NT2/D1 (cell line): ENCODE measurements around the gene FAM3D.
"Not testable (repeated sequence)": the region's sequence is repeated elsewhere in the genome, so short reads cannot be mapped to it uniquely, and the experiment has no call there.

Experiments
- DNase-seq: peaks from one replicate; pipeline ENCODE4 v3.0.0-alpha.2; 2011; ENCODE audit warnings: low read depth, low spot score
- H3K27me3 ChIP-seq: 2 replicates; pipeline ENCODE4 v1.6.0; 2011; ENCODE audit warnings: mild to moderate bottlenecking; ENCODE audit not compliant: insufficient read length, insufficient read depth
- H3K36me3 ChIP-seq: 2 replicates; pipeline ENCODE4 v1.6.1; 2011; ENCODE audit warnings: mild to moderate bottlenecking, low read length, mixed read lengths; ENCODE audit not compliant: insufficient read depth, insufficient read length
- H3K4me1 ChIP-seq: 2 replicates; pipeline ENCODE4 v1.5.1; 2011; ENCODE audit not compliant: insufficient read depth, insufficient read length
- H3K4me3 ChIP-seq: 2 replicates; pipeline ENCODE4 v1.5.1; 2011; ENCODE audit warnings: low read depth; ENCODE audit not compliant: insufficient read length
- H3K9ac ChIP-seq: 2 replicates; pipeline ENCODE4 v1.6.0; 2011; ENCODE audit warnings: low read depth; ENCODE audit not compliant: insufficient read length
- H3K9me3 ChIP-seq: 2 replicates; pipeline ENCODE4 v1.5.1; 2011; ENCODE audit warnings: mild to moderate bottlenecking, low read length; ENCODE audit not compliant: insufficient read depth
- SUZ12 ChIP-seq: IDR thresholded peaks from 2 replicates; pipeline ENCODE4 v1.6.1; 2011; ENCODE audit not compliant: insufficient read length, insufficient read depth; ENCODE audit errors: extremely low read depth
- YY1 ChIP-seq: IDR thresholded peaks from 2 replicates; pipeline ENCODE4 v1.6.1; 2011; ENCODE audit not compliant: insufficient read length, insufficient read depth
- ZNF274 ChIP-seq: IDR thresholded peaks from 2 replicates; pipeline ENCODE4 v1.6.1; 2011; ENCODE audit warnings: mild to moderate bottlenecking, low read depth, low read length

FAM3D gene

DNA sequence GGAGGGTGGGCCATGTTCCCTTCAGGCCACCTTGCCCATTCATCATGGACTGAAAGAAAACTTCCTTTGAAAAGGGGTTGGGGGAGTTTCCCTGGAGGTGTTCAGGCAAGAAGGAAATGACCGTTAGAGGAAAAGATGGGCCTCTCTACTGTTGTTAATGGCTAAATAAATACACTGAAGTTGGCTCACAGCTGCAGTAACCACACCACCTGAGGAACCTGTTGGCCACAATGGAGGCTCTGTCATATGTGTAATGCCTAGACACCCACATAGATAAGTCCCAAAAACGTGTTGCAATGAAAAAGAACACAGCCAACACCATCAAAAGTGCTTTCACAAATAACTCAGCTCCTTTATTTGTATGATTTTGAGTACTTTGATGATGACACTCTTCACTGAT is 38.2 kb upstream of the FAM3D start:
- no peak for DNase-seq
- H3K9me3 ChIP-seq = peaks cover 10% of the 10 kb centered on the region; the same call in 1 of the 2 replicates
- H3K4me3 ChIP-seq = no peak overlapping the region
- H3K9ac ChIP-seq = no peak overlapping the region
- H3K4me1 ChIP-seq = no peaks in the 10 kb centered on the region
- no peaks in the 10 kb centered on the region for H3K27me3 ChIP-seq
- H3K36me3 ChIP-seq = no peaks in the 10 kb centered on the region
- TF ChIP-seq YY1 (no peak), SUZ12 (no peak), ZNF274 (no peak)

DNA sequence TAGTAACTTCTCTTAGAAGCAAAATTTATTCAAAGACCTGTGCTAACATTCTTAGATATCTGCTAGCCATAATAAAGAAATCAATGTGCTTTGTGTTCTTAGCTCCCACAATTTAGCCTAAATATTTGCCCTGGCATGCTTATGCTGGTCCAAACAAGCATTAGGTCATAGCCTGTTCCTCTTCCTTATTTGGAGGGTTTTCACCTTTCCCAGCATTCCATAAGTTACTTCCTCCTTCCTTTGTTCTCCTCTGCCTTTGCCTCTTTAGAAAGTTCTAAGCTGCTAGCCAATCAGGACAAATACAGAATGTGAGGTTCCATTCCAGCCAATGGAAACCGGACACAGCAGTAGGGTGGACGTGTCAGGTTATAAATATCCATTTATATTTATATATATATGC is 37.7 kb upstream of the FAM3D start:
- not testable (repeated sequence) for DNase-seq, H3K4me1 ChIP-seq

DNA sequence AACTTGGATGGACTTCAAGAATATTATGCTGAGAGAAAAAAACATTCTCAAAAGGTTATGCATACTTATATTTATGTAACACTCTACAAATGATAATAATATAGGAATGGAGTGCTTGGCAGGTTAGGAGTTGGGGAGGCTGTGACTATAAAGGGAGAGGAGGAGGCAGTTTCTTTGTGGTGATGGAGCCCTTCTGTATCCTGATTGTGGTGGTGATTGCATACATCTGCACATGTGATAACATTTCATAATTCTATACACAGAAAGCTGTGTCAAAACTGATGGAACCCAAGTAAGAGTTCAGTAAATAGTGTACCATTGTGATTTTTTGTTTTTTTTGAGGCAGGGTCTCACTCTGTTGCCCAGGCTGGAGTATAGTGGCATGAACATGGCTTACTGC is 31.7 kb upstream of the FAM3D start:
- H3K4me3 ChIP-seq = no peak overlapping the region
- peaks cover 27% of the 10 kb centered on the region for H3K9me3 ChIP-seq
- no peak for DNase-seq
- no peaks in the 10 kb centered on the region for H3K27me3 ChIP-seq
- no peak overlapping the region for H3K9ac ChIP-seq
- H3K36me3 ChIP-seq = no peaks in the 10 kb centered on the region
- H3K4me1 ChIP-seq = no peaks in the 10 kb centered on the region
- TF ChIP-seq ZNF274 (no peak), YY1 (no peak), SUZ12 (no peak)

More for the DNA sequence above, 37.7 kb upstream of the FAM3D start:
- H3K4me3 ChIP-seq, H3K36me3 ChIP-seq, H3K27me3 ChIP-seq, H3K9ac ChIP-seq: not testable (repeated sequence)
- peaks cover 10% of the 10 kb centered on the region; the same call in 1 of the 2 replicates for H3K9me3 ChIP-seq

DNA sequence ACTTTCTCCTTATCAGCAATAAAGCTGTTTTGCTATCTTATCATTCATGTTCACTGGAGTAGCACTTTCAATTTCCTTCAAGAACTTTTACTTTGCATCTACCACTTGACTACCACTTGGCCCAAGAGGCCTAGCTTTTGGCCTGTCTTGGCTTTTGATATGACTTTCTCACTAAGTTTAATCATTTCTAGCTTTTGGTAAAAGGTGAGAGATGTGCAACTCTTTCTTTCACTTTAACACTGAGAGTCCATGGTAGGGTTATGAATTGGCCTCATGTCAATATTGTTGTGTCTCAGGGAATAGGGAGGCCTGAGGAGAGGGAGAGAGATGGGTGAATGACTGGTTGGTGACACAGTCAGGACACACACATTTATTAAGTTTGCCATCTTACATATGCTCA is 31.0 kb upstream of the FAM3D start:
- no peaks in the 10 kb centered on the region for H3K36me3 ChIP-seq
- H3K4me1 ChIP-seq = no peaks in the 10 kb centered on the region
- no peak for TF ChIP-seq ZNF274
- no peak for TF ChIP-seq YY1
- TF ChIP-seq SUZ12 = no peak

DNA sequence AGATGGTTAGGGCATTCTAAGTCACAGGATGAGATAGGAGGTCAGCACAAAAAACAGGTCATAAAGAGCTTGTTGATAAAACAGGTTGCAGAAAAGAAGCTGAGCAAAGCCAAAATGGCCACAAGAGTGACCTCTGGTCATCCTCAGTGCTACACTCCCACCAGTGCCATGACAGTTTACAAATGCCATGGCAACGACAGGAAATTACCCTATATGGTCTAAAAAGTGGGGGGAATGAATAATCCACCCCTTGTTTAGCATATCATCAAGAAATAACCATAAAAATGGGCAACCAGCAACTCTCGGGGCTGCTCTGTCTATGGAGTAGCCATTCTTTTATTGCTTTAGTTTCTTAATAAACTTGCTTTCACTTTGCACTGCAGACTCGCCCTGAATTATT is 30.2 kb upstream of the FAM3D start:
- H3K36me3 ChIP-seq, H3K4me3 ChIP-seq, H3K4me1 ChIP-seq, DNase-seq, H3K9ac ChIP-seq, H3K27me3 ChIP-seq: not testable (repeated sequence)
- peaks cover 41% of the 10 kb centered on the region for H3K9me3 ChIP-seq

More for the DNA sequence above, 31.0 kb upstream of the FAM3D start:
- DNase-seq = no peak
- Histone ChIP-seq H3K27me3 (no peaks in the 10 kb centered on the region), H3K4me3 (no peak overlapping the region), H3K9ac (no peak overlapping the region), H3K9me3 (peaks cover 34% of the 10 kb centered on the region)

DNA sequence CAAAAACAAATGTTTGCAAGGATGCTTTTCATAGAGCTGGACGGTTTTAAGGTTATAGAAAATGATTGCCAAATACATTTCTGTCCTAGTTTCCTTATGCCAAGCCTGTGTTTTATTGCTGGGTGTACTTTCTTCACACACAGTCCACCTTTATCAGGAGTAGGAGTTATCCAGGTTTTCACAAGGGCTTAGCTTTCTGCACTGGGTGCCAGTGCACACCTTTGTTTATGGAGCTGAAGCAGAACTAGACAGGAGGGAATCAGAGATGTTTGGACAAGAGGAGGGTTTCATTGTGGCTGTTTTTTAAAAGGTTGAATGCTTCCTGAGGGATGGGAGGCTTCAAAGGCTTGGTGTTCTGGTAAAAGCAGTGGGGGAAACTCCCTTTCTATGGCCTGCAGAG is 29.5 kb upstream of the FAM3D start:
- peaks cover 49% of the 10 kb centered on the region for H3K9me3 ChIP-seq
- TF ChIP-seq YY1 (no peak), SUZ12 (no peak), ZNF274 (no peak)
- H3K4me3 ChIP-seq = no peak overlapping the region
- H3K4me1 ChIP-seq = no peaks in the 10 kb centered on the region
- H3K9ac ChIP-seq = no peak overlapping the region
- H3K36me3 ChIP-seq = no peaks in the 10 kb centered on the region
- DNase-seq = no peak
- no peaks in the 10 kb centered on the region for H3K27me3 ChIP-seq

DNA sequence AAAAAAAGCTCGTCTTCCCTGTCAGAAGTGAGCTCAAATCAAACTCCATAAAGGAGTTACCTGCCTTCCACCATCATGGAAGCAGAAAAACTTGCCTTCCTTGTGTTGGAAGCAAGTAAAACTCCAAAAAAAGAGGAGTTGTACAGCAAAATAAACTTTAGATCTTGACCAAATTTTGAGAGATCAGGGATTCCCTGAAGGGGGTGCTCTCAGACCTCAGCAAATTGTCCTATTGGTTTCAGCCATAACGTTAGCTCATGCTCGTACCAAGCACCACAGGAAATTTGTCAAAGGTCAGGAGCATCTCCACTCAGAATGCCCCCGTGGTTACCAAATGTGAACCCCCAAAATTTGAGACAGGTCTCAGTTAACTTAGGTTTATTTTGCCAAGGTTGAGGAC is 28.7 kb upstream of the FAM3D start:
- not testable (repeated sequence) for H3K9ac ChIP-seq, DNase-seq, H3K4me3 ChIP-seq, H3K36me3 ChIP-seq, H3K27me3 ChIP-seq, H3K4me1 ChIP-seq
- H3K9me3 ChIP-seq = peaks cover 50% of the 10 kb centered on the region

DNA sequence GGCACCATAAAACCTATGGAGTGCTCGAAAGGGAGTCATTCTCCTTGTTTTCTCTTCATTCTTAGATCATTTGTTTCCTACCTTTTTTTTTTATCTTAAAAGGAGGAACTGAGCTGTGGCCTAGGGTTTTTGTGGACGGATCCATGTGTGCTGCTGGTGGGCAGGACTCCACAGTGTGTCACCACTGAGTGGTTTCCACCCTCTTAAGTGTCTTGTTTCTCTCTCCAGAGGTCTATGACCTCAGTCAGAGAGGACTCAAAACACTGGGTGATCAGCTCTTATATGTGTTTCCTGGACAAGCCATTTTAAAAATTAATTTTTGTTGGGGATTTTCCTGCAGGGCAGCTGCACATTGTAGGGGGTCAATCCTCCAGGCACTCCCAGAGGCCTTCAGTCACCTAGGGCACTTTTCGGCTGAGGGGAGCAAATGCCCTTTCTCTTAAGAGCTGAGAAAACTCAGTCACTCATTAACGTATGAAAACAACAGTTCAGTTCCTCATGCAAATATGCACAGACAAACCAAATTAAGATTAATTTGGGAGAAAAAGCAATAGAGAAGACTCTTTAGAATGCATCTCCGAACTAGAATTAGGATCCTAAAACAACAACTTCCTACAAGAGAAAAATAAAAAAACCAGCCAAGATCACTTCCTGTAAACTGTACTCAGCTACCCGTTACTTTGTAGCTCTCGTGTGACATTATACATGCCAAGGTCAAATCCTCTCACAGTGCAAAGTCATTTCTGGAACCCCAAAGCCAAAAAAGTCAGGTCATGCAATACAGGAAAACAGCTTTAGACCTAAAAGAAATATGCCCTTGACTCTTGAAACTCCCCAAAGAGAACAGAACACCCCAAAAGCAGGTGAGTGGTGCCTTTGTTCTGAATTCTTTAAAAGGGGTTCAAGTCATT is 27.6 kb upstream of the FAM3D start:
- H3K36me3 ChIP-seq = no peaks in the 10 kb centered on the region
- no peaks in the 10 kb centered on the region for H3K4me1 ChIP-seq
- TF ChIP-seq YY1 (no peak), ZNF274 (no peak), SUZ12 (no peak)
- H3K9ac ChIP-seq = no peak overlapping the region
- H3K4me3 ChIP-seq = no peak overlapping the region
- peaks cover 57% of the 10 kb centered on the region for H3K9me3 ChIP-seq
- no peaks in the 10 kb centered on the region for H3K27me3 ChIP-seq
- DNase-seq = no peak
